GM19099 (cell line): Measurements from ENCODE around the gene NDUFB3.
A peak's percentile ranks its signal among the peaks of the same experiment; 100 is the strongest.

Source experiments
- POLR2A ChIP-seq: IDR thresholded peaks from 3 replicates; pipeline ENCODE4 v1.6.1; 2011; ENCODE audit warnings: low read depth; ENCODE audit not compliant: insufficient read length; ENCODE audit errors: extremely low read depth

The NDUFB3 gene

DNA sequence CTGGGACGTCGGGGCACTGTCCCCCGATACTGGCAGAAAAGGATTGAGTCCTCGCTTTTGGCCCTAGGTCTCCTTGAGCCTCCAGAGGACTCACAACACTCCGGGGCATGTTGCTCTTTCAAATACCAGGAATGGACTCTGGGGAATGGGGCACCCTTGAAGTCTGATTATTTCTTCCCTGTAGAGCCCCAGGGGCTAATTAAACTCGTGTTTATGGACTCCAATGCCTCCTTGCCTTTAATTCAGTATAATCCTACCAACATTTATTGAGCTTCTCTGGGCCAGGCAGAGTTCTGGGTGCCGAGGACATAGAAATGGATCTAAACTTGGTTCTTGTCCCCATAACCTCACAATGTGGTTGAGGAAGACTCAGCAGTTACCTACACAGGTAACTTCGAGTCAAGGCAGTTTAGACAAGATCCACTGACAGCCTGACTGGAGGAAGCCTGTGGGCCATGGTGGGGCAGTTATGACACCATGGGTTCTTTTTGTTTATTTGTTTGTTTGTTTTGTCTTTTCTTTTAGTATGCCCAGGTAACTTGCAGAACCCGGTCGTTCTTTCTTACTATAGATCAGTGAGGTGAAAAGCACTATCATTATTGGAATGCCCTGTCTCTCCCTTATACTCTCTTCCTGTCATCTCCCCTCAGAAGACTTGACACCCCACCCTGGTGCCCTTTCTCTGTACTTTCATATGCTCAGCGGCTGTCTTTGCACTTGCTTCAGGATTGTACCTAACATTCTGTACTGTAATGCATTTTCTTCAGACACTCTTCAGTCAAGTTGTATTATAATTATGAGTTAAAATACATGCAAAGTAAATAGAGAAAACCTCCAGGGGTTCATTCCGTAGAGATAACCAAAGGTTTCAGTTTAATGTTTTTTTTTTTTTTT, 47.4 kb downstream of the NDUFB3 start:
- peak; percentile 65 for TF ChIP-seq POLR2A

GRCh38 chr2:201122276-201122675, 50.5 kb downstream of the NDUFB3 start:
- TF ChIP-seq POLR2A = peak; percentile 19

DNA sequence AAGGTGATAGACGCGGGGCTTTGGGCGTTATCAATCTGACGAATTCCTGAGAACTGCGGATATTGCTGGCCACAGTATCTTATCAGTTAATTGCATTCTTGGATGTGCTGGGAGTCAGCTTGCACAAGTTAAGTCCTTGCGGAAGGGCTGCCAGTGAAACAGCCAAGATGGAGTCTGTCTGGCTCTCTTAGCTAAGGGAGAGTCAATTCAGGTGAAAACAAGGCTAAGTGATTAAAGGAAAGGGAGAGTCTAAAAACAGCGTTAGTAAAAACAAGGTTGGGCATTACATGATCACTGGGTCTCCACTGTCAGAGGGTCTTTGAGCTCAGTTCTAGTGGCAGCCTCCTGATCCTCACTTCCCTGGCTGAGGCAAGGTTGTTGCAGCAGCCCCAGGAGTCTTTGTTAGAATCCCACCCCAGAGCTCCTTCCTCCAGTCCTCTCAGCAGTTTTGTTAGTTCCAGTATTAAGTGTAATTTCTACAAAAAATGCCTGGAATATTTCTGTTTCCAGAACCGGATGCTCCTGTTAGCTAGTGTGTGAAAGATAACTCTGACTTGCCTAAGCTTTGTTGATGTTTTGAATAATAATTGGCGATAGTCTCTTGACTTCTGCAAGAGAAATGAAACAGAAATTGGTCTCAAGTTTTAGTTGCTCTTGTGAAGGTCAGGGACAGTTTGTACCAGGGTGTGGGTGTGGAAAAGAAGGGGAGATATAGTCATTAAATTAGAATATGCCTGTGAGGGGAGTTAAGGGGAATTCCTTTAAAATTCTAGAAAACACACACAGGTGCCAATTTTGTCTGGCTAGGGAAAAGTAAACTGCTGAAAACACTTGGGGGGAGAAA, 54.7 kb downstream of the NDUFB3 start:
- peak; percentile 45 for TF ChIP-seq POLR2A

GRCh38 chr2:201127152-201127511, 55.3 kb downstream of the NDUFB3 start:
- no peak for TF ChIP-seq POLR2A

DNA sequence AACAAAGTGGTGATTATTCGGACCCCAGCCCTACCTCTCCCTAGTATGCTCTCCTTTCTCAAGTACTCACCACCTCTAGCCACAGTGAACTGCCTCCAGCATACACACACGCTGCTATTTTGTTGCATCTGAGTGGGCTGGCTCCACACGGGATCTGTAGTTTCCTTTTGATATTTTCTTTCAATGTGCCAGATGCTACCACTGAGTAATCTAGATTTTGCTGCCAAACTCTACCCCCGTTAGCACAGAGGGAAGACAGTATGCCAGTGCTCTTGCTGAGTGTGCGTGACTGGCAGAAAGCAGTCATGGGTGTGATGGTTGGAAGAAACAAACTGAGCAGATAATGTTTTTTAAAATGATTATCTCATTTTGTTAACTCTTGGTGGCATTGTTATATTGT, 55.8 kb downstream of the NDUFB3 start:
- TF ChIP-seq POLR2A = peak; percentile 42

- TF ChIP-seq POLR2A = no peak
Measured at GRCh38 chr2:201128033-201128432, 56.2 kb downstream of the NDUFB3 start.

GRCh38 chr2:201128933-201129505, 57.2 kb downstream of the NDUFB3 start:
- peak; percentile 47 for TF ChIP-seq POLR2A

DNA sequence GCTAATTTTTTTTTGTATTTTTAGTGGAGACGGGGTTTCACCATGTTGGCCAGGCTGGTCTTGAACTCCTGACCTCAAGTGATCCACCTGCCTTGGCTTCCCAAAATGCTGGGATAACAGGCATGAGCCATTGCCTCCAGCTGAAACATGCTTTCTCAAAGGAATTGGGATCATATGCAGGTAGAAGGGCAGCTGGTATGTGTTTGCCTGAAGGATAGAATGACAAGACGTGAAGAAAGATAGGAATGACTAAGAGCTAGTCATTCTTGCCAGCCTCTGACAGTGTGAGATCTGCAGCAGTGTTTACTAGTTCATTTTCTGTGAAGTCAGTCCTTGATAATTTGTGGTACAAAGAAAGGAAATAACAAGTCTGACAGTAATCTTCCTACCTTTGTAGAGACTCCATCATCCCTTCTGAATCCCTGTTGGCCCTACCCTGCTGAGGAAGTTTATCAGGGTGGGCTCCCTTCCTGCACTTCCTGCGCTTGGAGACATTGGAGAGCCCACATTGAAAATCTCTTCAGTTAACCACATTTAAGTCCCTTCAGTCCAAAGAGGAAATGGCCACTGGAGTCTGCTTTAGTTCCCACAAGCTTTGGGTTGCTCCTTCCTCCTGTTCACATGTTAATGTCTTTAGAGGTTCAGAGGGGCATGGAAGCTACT, 58.9 kb downstream of the NDUFB3 start:
- peak; percentile 37 for TF ChIP-seq POLR2A

- TF ChIP-seq POLR2A = no peak
Measured at GRCh38 chr2:201132518-201132917, 60.7 kb downstream of the NDUFB3 start.
